Stimulated activated memory B cell treated with anti-CD40 and anti-IgM and Interleukin-4, amounts not matched to agents 10 μg/mL and 1 μg/mL and 100 μg/mL, for 72 hours (primary cell): ENCODE data around the gene CEP83.

ENCODE experiments used
- ATAC-seq: fragments of 150-1000 bp; cut with Tn5 transposase; 2 replicates; pipeline ENCODE4 v1.10.0; 2021
- H3K27ac Mint-ChIP-seq: one replicate; pipeline ENCODE4 v1.8.0; 2022; ENCODE audit warnings: mild to moderate bottlenecking, mixed read lengths
- H3K27me3 Mint-ChIP-seq: one replicate; pipeline ENCODE4 v1.8.0; 2022; ENCODE audit warnings: mixed read lengths
- H3K36me3 Mint-ChIP-seq: one replicate; pipeline ENCODE4 v1.8.0; 2022; ENCODE audit warnings: mixed read lengths
- H3K4me1 Mint-ChIP-seq: one replicate; pipeline ENCODE4 v1.8.0; 2022; ENCODE audit warnings: mixed read lengths
- H3K4me3 Mint-ChIP-seq: one replicate; pipeline ENCODE4 v1.8.0; 2022; ENCODE audit warnings: mild to moderate bottlenecking, moderate library complexity, mixed read lengths
- H3K9me3 Mint-ChIP-seq: one replicate; pipeline ENCODE4 v1.8.0; 2022; ENCODE audit warnings: mixed read lengths

Gene CEP83

DNA sequence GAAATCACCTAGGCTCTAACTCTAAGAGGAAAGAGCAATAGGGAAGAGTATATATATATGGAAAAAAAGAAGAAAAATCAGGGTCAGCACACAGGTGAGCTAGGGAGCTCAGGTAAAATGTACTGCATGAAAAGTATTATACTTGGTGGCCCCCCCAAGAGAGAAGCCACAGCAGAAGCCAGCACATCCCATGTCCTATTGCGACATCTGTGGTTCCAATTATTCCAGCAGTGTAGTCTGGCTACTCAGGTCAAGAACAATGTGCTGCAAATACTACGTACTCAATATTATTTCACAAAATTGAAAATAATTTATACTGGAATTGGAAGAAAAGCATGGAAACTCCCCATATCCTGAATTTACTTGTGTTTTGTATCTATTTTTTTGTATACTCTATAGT lies 85.5 kb downstream of the CEP83 start:
- peaks cover 49% of the 10 kb centered on the region for H3K36me3 Mint-ChIP-seq
- no peaks in the 10 kb centered on the region for H3K9me3 Mint-ChIP-seq
- no peak overlapping the region for H3K27ac Mint-ChIP-seq
- no peaks in the 10 kb centered on the region for H3K27me3 Mint-ChIP-seq
- H3K4me1 Mint-ChIP-seq = peaks cover 8% of the 10 kb centered on the region
- ATAC-seq = no peak
- no peak overlapping the region for H3K4me3 Mint-ChIP-seq

DNA sequence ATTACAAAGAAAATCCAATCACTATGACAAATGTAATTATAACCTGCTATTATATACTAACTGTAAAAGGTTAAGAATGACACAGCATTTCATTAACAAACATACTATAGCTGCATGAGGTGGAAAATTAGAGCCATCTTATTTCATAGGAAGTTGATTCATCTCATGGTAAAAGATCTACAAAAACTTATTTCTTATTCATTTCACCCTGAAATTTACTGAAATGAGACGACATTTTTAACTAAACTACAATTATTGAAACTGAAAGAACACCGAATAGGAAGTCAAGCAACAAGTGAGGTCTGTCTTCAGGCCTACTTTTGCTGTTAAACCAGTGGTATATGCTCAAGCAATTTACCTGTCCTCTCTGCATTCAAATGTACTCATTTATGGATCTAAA lies 87.2 kb downstream of the CEP83 start:
- H3K36me3 Mint-ChIP-seq = peaks cover 44% of the 10 kb centered on the region
- no peaks in the 10 kb centered on the region for H3K27me3 Mint-ChIP-seq
- ATAC-seq = peak; percentile 71
- H3K4me3 Mint-ChIP-seq = peak overlapping the region; percentile 29
- H3K4me1 Mint-ChIP-seq = peaks cover 8% of the 10 kb centered on the region
- H3K9me3 Mint-ChIP-seq = no peaks in the 10 kb centered on the region
- peak overlapping the region; percentile 75 for H3K27ac Mint-ChIP-seq

DNA sequence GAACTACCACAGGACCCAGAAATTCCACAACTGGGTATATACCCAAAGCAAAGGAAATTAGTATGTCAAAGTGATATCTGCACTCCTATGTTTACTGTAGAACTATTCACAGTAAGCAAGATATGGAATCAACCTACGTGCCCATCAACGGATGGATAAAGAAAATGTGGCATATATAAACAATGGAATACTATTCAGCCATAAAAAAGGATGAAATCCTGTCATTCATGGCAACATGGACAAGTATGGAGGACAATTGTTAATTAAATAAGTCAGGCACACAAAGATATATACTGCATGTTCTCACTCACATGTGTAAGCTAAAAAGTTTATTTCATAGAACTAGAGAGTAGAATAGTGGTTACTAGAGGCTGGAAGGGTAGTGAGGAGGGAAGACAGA lies 97.0 kb downstream of the CEP83 start:
- no peak overlapping the region for H3K27ac Mint-ChIP-seq
- H3K9me3 Mint-ChIP-seq = peaks cover 17% of the 10 kb centered on the region
- H3K27me3 Mint-ChIP-seq = no peaks in the 10 kb centered on the region
- no peaks in the 10 kb centered on the region for H3K4me1 Mint-ChIP-seq
- no peak overlapping the region for H3K4me3 Mint-ChIP-seq
- H3K36me3 Mint-ChIP-seq = peaks cover 76% of the 10 kb centered on the region
- no peak for ATAC-seq

DNA sequence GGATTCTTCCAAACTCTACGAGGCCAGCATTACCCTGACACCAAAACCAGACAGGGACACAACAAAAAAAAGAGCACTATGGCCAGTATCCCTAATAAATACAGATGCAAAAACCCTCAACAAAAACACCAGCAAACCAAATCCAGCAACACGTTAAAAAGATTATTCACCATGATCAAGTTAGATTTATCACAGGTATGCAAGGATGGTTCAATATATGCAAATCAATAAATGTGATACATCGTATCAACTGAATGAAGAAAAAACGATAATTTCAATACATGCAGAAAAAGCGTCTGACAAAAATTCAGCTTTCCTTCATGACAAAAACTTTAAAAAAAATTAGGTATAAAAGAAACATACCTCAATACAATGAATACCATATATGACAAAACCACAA lies 99.9 kb downstream of the CEP83 start:
- ATAC-seq = no peak
- Mint-ChIP-seq H3K27ac (no peak overlapping the region), H3K4me1 (no peaks in the 10 kb centered on the region), H3K36me3 (peaks cover 81% of the 10 kb centered on the region), H3K27me3 (no peaks in the 10 kb centered on the region), H3K9me3 (peaks cover 19% of the 10 kb centered on the region), H3K4me3 (no peak overlapping the region)

- Mint-ChIP-seq H3K27me3 (no peaks in the 10 kb centered on the region), H3K36me3 (peaks cover 96% of the 10 kb centered on the region), H3K9me3 (peaks cover 25% of the 10 kb centered on the region), H3K27ac (no peak overlapping the region), H3K4me1 (no peaks in the 10 kb centered on the region), H3K4me3 (no peak overlapping the region)
- ATAC-seq = no peak
These were observed 106.5 kb downstream of the CEP83 start for GRCh38 chr12:94353130-94353529.

GRCh38 chr12:94340573-94340972 lies 119.1 kb downstream of the CEP83 start:
- peaks cover 2% of the 10 kb centered on the region for H3K9me3 Mint-ChIP-seq
- no peaks in the 10 kb centered on the region for H3K4me1 Mint-ChIP-seq
- ATAC-seq = no peak
- H3K36me3 Mint-ChIP-seq = peaks cover 38% of the 10 kb centered on the region
- H3K27me3 Mint-ChIP-seq = no peaks in the 10 kb centered on the region
- no peak overlapping the region for H3K4me3 Mint-ChIP-seq
- H3K27ac Mint-ChIP-seq = no peak overlapping the region

- H3K4me3 Mint-ChIP-seq = no peak overlapping the region
- H3K36me3 Mint-ChIP-seq = peaks cover 39% of the 10 kb centered on the region
- H3K9me3 Mint-ChIP-seq = no peaks in the 10 kb centered on the region
- no peak for ATAC-seq
- no peaks in the 10 kb centered on the region for H3K27me3 Mint-ChIP-seq
- H3K27ac Mint-ChIP-seq = no peak overlapping the region
- peaks cover 13% of the 10 kb centered on the region for H3K4me1 Mint-ChIP-seq
These were observed 121.5 kb downstream of the CEP83 start for GRCh38 chr12:94338006-94338794.

DNA sequence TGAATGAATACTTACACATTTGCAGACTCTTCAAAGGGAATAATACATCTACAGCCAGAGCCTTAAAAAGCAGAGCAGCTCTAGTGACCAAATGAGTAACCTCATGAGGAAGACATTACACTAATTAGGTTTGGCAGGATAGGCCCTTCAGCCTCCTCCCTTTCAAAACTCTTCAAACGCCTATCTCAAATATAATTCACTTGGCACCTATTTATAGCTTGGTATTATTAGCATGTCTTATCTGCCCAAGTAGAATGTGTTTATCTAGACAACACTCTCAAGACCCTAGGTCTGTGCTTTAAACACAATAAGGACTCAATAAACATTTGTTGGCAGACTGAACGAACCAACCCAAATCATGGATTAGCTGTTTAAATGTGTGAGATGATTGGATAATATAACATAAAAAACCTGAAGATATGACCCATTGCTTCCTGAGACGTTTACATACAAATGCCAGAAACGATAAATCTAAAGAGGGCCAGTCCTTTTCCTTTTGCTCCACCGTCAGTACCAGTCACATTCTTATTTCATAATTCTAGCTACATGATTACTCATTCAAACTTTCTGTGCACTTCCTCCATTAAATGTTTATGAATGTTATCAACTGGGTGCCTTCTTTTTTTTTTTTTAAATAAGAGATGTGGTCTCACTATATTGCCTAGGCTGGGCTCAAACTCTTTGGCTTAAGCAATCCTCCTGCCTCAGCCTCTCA lies 123.3 kb downstream of the CEP83 start:
- ATAC-seq = no peak
- H3K4me1 Mint-ChIP-seq = peaks cover 13% of the 10 kb centered on the region
- H3K27me3 Mint-ChIP-seq = no peaks in the 10 kb centered on the region
- H3K27ac Mint-ChIP-seq = no peak overlapping the region
- H3K36me3 Mint-ChIP-seq = peaks cover 45% of the 10 kb centered on the region
- H3K9me3 Mint-ChIP-seq = no peaks in the 10 kb centered on the region
- no peak overlapping the region for H3K4me3 Mint-ChIP-seq

- no peak overlapping the region for H3K4me3 Mint-ChIP-seq
- no peak overlapping the region for H3K27ac Mint-ChIP-seq
- no peaks in the 10 kb centered on the region for H3K9me3 Mint-ChIP-seq
- H3K4me1 Mint-ChIP-seq = peaks cover 13% of the 10 kb centered on the region
- peaks cover 53% of the 10 kb centered on the region for H3K36me3 Mint-ChIP-seq
- H3K27me3 Mint-ChIP-seq = no peaks in the 10 kb centered on the region
- no peak for ATAC-seq
These were observed 126.3 kb downstream of the CEP83 start for GRCh38 chr12:94333396-94333795.

DNA sequence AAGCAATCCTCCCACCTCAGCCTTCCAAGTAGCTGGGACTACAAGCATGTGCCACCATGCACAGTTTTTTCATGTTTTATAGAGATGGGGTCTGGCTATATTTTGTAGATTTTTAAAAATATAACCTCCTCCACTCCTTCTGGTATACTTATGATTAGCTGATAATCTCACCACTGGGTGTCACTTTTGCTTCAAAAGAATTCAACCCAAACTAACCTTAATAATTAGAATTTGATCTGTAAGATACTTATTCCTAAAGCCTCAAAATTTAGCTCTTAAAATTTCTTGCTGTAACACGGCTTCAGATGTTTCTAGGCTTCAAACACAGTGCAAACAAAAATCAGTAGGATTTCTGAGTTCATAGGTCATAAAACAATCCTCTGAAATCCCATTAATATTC lies 130.3 kb downstream of the CEP83 start:
- H3K4me3 Mint-ChIP-seq = no peak overlapping the region
- peaks cover 6% of the 10 kb centered on the region for H3K4me1 Mint-ChIP-seq
- H3K27ac Mint-ChIP-seq = no peak overlapping the region
- peaks cover 3% of the 10 kb centered on the region for H3K9me3 Mint-ChIP-seq
- peaks cover 66% of the 10 kb centered on the region for H3K36me3 Mint-ChIP-seq
- H3K27me3 Mint-ChIP-seq = no peaks in the 10 kb centered on the region
- ATAC-seq = no peak

- peaks cover 71% of the 10 kb centered on the region for H3K36me3 Mint-ChIP-seq
- H3K9me3 Mint-ChIP-seq = peaks cover 3% of the 10 kb centered on the region
- H3K4me1 Mint-ChIP-seq = no peaks in the 10 kb centered on the region
- H3K27ac Mint-ChIP-seq = no peak overlapping the region
- ATAC-seq = no peak
- no peak overlapping the region for H3K4me3 Mint-ChIP-seq
- H3K27me3 Mint-ChIP-seq = no peaks in the 10 kb centered on the region
These were observed 131.9 kb downstream of the CEP83 start for GRCh38 chr12:94327809-94328208.

GRCh38 chr12:94326727-94327126 lies 132.9 kb downstream of the CEP83 start:
- Mint-ChIP-seq H3K4me3 (no peak overlapping the region), H3K27me3 (no peaks in the 10 kb centered on the region), H3K36me3 (peaks cover 79% of the 10 kb centered on the region), H3K4me1 (no peaks in the 10 kb centered on the region), H3K9me3 (peaks cover 3% of the 10 kb centered on the region), H3K27ac (peak overlapping the region; percentile 0)
- ATAC-seq = no peak

DNA sequence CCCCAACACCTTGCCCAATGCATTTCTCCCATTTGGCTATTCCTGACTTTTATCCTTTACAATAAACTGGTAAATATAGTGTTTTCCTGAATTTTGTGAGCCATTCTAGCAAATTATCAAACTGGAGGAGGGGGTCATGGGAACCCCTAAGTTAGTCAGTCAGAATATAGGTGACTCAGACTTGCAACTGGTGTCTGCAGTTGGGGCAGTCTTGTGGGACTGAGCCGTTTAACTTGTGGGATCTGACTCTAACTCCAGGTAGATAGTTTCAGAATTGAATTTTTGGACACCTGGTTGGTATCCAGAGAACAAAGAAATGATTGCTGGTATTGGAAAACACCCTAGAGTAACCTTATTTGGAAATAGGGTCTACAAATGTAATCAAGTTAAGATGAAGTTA lies 133.4 kb downstream of the CEP83 start:
- no peak for ATAC-seq
- H3K36me3 Mint-ChIP-seq = peaks cover 79% of the 10 kb centered on the region

GRCh38 chr12:94322346-94322745 lies 137.3 kb downstream of the CEP83 start:
- peaks cover 28% of the 10 kb centered on the region for H3K9me3 Mint-ChIP-seq
- H3K27me3 Mint-ChIP-seq = no peaks in the 10 kb centered on the region
- no peak overlapping the region for H3K4me3 Mint-ChIP-seq
- peaks cover 95% of the 10 kb centered on the region for H3K36me3 Mint-ChIP-seq
- peaks cover 24% of the 10 kb centered on the region for H3K4me1 Mint-ChIP-seq
- ATAC-seq = no peak
- H3K27ac Mint-ChIP-seq = no peak overlapping the region

More for the DNA sequence above, 133.4 kb downstream of the CEP83 start:
- no peaks in the 10 kb centered on the region for H3K27me3 Mint-ChIP-seq
- peak overlapping the region; percentile 0 for H3K27ac Mint-ChIP-seq
- no peak overlapping the region for H3K4me3 Mint-ChIP-seq
- peaks cover 5% of the 10 kb centered on the region for H3K9me3 Mint-ChIP-seq
- no peaks in the 10 kb centered on the region for H3K4me1 Mint-ChIP-seq

DNA sequence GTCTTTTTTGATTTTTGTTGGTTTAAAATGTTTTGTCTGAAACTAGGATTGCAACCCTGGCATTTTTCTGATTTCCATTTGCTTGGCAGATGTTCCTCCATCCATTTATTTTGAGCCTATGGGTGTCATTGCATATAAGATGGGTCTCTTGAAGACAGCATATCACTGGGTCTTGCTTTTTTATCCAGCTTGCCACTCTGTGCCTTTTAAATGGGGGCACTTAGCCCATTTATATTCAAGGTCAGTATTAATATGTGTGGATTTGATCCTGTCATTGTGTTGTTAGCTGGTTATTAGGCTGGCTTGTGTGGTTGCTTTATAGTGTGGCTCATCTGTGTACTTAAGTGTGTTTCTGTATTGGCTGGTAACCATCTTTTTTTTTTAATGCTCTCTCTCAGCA lies 139.6 kb downstream of the CEP83 start:
- ATAC-seq = no peak
- Mint-ChIP-seq H3K9me3 (peaks cover 36% of the 10 kb centered on the region), H3K4me3 (no peak overlapping the region), H3K4me1 (peaks cover 26% of the 10 kb centered on the region), H3K27ac (peak overlapping the region; percentile 58), H3K27me3 (no peaks in the 10 kb centered on the region), H3K36me3 (peaks cover 84% of the 10 kb centered on the region)

DNA sequence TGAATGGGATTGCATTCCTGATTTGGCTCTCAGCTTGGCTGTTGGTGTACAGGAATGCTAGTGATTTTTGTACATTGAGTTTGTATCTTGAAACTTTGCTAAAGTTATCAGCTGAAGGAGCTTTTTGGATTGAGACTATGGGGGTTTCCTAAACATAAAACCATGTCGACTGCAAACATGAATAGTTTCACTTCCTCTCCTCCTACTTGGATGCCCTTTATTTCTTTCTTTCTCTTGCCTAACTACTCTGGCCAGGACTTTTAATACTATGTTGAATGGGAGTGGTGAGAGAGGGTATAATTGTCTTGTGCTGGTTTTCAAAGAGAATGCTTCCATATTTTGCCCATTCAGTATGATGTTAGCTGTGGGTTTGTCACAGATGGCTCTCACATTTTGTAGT lies 141.5 kb downstream of the CEP83 start:
- peaks cover 82% of the 10 kb centered on the region for H3K36me3 Mint-ChIP-seq
- peak overlapping the region; percentile 81 for H3K27ac Mint-ChIP-seq
- no peaks in the 10 kb centered on the region for H3K27me3 Mint-ChIP-seq
- H3K9me3 Mint-ChIP-seq = peaks cover 37% of the 10 kb centered on the region
- peaks cover 26% of the 10 kb centered on the region for H3K4me1 Mint-ChIP-seq
- ATAC-seq = peak; percentile 89
- peak overlapping the region; percentile 10 for H3K4me3 Mint-ChIP-seq
